Kidney epithelial cell (primary cell): Measurements from ENCODE around the gene SYPL1. TPM values are rescaled to one million over a fixed set of nuclear protein-coding genes. Genes with fewer than 3 reads are reported as not detected.

Source experiments
- DNase-seq: peaks from one replicate; pipeline ENCODE4 v3.0.0-alpha.2; 2010; ENCODE audit warnings: low read depth
- H3K27me3 ChIP-seq: 2 replicates; pipeline ENCODE4 v1.6.0; 2011; ENCODE audit warnings: low read length; ENCODE audit not compliant: control insufficient read depth, insufficient read depth
- H3K36me3 ChIP-seq: 2 replicates; pipeline ENCODE4 v1.5.1; 2011; ENCODE audit warnings: low read length; ENCODE audit not compliant: control insufficient read depth, insufficient read depth
- H3K4me3 ChIP-seq: 2 replicates; pipeline ENCODE4 v1.5.1; 2011; ENCODE audit warnings: low read depth, mild to moderate bottlenecking, control low read depth, low read length
- CTCF ChIP-seq: IDR thresholded peaks from 2 replicates; pipeline ENCODE4 v1.5.1; 2011; ENCODE audit warnings: mild to moderate bottlenecking, moderate library complexity, low read length, control low read depth, inconsistent platforms; ENCODE audit not compliant: insufficient read depth, poor library complexity, severe bottlenecking
- total RNA-seq: library from RNA; depleted of rRNA; stranded (reverse); fragments of >200 nt; gene quantifications from 2 replicates; pipeline ENCODE4 v1.2.3, GENCODE V29; 2015

SYPL1 gene
- total RNA-seq, 1 donor from 2014 or later, result 69.0 TPM

- Histone ChIP-seq H3K4me3 (no peak overlapping the region), H3K27me3 (no peaks in the 10 kb centered on the region), H3K36me3 (no peaks in the 10 kb centered on the region)
- TF ChIP-seq CTCF, result no peak
- no peak for DNase-seq
Observed at GRCh38 chr7:106117786-106118544, 5.9 kb upstream of the SYPL1 start.

DNA sequence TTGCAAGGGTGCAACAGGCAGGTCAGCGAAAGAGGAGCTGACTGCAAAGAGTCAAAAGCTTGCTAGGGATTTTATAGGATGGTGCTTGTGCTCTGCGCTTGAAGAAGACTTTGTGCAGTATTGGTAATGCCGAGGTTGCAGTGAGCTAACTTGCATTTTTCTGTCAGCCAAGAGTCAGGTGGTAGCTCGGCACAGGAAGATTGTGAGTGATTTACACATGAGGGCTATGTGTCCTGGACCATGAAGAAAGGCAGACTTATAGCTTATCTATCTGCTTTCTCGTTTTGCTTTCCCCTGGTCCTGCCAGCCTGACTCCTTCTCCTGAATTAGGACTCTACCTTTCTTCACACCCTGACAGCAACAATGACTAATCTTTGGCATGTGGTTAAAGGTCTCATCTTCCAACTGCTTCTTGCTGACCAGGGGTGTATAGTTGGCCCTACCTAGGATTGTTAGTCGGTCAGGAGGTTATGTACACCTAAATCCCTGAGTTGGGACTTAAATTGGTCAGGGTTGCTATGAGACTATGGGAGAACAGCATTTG, 4.1 kb upstream of the SYPL1 start:
- Histone ChIP-seq H3K27me3 (no peaks in the 10 kb centered on the region), H3K36me3 (no peaks in the 10 kb centered on the region), H3K4me3 (no peak overlapping the region)
- no peak for TF ChIP-seq CTCF
- DNase-seq, result no peak

DNA sequence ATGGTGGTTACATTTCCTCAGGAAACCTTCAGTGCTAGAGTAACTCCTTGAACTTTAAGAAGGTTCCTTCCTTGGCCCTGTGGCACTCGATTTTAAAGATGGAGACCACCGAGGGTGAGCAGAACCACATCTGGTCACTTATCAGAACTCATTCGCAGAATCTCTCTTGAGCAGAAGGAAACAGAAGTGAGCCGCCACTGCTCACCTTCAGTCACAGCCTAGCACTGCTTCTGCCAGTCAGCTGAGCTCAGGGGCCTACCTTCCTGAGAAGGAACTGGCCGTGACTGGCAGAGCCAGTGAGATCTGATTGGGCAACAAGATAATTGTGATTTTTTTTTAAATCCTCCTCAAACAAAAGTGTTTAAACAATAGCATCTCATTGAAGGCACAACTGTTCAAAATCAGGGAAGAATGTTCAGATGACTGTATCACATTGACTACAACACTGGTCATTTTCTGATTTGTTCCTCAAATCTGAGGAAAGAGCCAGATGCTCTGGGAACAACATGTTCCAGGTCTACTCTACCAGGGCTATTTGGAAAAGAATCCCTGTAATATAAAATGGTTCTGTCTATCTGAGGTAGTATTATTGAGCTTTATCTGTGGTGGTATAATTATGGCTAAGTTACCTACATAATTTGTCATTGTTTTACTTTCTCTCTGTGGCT, 2.7 kb upstream of the SYPL1 start:
- H3K4me3 ChIP-seq, result no peak overlapping the region
- TF ChIP-seq CTCF, result no peak
- H3K27me3 ChIP-seq, result no peaks in the 10 kb centered on the region
- DNase-seq, result no peak
- H3K36me3 ChIP-seq, result no peaks in the 10 kb centered on the region

DNA sequence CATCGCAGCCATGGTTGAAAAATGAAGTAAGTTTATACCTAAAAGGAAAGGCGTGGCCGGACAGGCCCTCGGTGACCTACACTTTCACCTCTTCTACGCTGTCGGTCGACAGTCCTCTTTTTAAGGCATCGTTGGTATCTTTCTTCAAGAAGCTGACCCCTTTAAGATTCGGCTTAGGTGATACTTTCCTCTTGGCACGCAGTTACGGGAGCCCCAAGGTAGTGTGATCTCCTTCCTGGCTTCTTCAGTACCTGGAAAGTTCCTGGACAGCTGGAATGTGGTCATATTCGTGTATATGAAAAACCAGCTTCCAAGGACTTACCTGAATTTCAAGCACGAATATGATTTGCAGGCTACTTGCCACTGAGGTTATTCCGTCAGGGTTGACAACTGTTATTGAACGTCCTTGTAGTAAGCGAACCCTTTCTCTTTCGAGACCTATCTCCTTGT, 885 bp upstream of the SYPL1 start:
- no peaks in the 10 kb centered on the region for H3K36me3 ChIP-seq
- no peak overlapping the region for H3K4me3 ChIP-seq
- TF ChIP-seq CTCF, result no peak
- no peaks in the 10 kb centered on the region for H3K27me3 ChIP-seq
- no peak for DNase-seq

GRCh38 chr7:106111655-106112117, 426 bp downstream of the SYPL1 start:
- DNase-seq, result no peak
- no peak for TF ChIP-seq CTCF

More at GRCh38 chr7:106111655-106112117, 426 bp downstream of the SYPL1 start:
- Histone ChIP-seq H3K4me3 (peak overlapping the region; percentile 71), H3K36me3 (no peaks in the 10 kb centered on the region), H3K27me3 (no peaks in the 10 kb centered on the region)
